Activated CD8-positive, alpha-beta memory T cell treated with anti-CD3 and anti-CD28 coated beads, Interleukin-2, amount 50 U/mL, for 24 hours (primary cell): Measurements from ENCODE around the gene COL20A1.
A peak's percentile ranks its signal among the peaks of the same experiment; 100 is the strongest.

Experiments used
- DNase-seq: peaks from one replicate; pipeline ENCODE4 v3.0.0-alpha.2; 2020; ENCODE audit errors: extremely low read depth

The COL20A1 gene

GRCh38 chr20:63261060-63261794 is 31.8 kb upstream of the COL20A1 start:
- no peak for DNase-seq

DNA sequence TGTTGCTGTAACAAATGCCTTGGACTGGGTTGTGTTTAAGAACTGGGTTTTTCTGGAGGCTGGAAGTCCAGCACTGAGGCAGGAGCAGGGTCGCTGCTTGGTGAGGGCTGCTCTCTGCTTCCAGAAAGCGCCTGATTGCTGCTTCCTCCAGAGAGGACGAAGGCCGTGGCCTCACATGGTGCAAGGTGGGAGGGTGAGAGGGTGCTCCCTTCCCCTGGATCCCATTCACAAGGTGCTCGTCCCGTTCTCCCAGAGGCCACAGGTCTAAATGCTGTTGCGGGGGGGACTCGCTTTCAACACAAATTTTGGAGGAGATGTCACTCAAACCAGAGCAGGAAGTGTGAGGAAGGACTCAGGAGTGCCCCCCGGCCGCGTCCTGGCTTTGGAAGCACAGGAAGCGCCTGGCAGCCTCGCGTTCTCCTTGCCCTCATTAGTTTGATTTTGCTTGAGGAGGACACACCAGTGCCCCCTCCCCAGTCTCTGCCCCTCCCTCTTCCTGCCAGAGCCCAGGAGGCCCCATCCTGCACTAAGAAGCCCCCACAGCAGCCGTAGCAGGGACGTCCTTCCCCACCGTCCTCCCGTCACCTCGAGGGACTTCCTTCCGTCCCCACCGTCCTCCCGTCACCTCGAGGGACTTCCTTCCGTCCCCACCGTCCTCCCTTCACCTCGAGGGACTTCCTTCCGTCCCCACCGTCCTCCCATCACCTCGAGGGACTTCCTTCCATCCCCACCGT is 31.0 kb upstream of the COL20A1 start:
- DNase-seq, result no peak

- no peak for DNase-seq
These were observed 30.1 kb upstream of the COL20A1 start for GRCh38 chr20:63262836-63263235.

DNA sequence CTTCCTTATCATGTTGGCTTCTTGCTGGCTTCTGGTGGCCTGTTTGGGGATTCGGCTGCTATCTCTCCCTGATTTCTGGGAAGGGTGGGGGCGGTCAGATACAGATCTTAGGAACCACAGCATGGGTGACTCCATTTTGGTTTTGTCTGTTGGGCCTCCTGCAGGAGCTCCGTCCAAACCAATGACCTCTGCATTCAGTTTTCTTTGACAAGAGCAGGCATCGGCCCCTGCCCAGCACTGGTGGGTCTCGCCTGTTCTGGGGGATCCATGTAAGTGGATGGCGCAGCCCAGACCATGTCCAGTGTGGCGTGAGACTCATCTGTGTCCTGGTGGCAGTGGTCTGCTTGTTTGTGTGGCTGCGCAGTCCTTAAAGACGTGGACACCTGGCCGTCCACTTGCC is 29.0 kb upstream of the COL20A1 start:
- no peak for DNase-seq

- no peak for DNase-seq
These were observed 28.5 kb upstream of the COL20A1 start for GRCh38 chr20:63264519-63264918.

GRCh38 chr20:63265891-63266515 is 27.0 kb upstream of the COL20A1 start:
- DNase-seq, result no peak

DNA sequence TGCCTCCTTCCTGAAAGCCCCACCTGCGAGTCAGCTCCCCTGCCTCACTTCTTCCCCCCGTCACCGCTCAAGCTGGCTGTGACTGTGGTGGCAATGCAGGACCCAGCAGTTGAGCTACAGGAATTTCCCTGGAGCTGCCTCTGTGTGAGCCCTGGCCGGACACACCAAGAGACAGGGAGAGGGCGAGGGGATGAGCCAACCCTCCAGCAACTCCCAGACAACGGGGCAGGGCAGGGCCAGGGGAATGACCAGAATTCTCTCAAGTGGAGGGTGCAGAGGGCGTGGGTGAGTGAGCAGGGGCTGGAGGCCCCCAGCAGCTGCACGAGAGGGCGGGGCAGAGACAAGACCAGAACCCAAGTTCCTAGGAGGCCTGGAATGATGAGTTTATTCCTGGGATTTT is 25.3 kb upstream of the COL20A1 start:
- no peak for DNase-seq

GRCh38 chr20:63268256-63268655 is 24.7 kb upstream of the COL20A1 start:
- no peak for DNase-seq

GRCh38 chr20:63268671-63269439 is 24.1 kb upstream of the COL20A1 start:
- DNase-seq, result no peak

GRCh38 chr20:63269724-63270123 is 23.3 kb upstream of the COL20A1 start:
- no peak for DNase-seq

DNA sequence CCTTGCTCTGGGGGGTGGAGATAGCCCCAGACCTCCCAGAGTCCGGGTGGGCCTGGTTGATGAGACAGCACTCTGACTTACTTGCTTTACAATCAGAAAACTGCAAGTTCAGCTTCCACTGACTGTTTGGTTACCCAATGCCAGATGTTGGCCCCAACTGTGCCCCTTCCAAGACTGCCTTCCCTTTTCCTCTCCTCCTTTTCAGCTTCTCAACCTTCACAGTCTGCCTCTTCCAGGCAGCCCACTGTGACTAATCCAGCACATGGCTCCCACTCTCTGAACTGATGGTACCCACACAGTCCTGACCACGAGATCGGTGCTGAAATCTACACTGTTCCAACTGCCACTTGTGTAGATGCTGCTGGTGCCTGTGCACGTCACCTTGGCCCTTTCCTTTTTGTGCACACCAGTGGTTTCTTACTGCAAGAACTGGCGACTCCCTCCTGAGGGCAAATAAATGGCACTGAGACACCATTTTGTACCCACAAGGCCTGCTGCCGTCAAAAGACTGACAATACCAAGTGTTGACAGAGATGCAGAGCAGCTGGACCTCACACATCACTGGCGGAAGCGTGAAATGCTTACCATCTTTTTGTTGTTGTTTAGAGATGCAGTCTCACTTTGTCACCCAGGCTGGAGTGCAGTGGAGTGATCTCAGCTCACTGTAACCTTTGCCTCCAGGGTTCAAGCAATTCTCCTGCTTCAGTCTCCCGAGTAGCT is 22.2 kb upstream of the COL20A1 start:
- DNase-seq, result no peak

- DNase-seq, result peak; percentile 74
These were observed 20.6 kb upstream of the COL20A1 start, which contains the start of gene ARFGAP1 for GRCh38 chr20:63272105-63273058. TSS of gene ARFGAP1 (plus strand) at chr20:63272813. CDS start at chr20:63275581, 2,768 bp downstream.

GRCh38 chr20:63273059-63273579 is 19.9 kb upstream of the COL20A1 start:
- no peak for DNase-seq

DNA sequence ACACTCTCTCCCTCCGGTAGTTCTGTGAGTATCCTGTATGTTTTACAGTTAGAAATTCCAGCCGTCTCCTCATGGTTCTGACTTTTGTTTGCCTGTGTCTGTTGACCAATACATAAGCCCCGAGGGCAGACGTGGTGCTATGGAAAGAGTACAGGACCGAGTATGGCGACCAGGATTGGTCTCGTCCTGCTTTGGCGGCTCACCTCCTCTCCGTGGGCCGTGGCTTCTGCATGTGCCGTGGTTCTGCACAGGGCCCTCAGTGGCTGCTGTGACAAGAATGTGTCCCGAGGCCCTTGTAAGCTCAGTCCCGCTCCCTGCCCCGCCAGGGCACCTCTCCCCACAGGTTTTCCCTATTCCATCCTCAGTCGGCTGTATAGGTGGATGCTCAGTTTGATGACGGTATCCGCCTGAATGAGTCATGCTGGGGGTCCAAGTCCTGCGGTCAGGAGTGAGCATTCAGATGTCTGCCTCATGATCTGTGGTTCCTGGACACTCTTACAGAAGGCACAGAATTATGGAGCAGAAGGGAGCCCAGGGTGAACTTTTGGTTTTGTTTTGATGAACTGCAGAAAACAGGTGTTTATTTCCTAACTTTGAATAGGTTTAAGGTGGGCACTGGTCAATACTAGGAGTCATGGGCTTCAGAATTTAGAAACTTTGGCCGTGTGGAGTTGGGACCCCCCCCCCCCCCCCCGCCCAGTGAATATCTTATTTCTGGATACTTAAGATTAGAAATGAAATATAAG is 19.2 kb upstream of the COL20A1 start:
- no peak for DNase-seq

- no peak for DNase-seq
These were observed 18.4 kb upstream of the COL20A1 start for GRCh38 chr20:63274381-63275228.

DNA sequence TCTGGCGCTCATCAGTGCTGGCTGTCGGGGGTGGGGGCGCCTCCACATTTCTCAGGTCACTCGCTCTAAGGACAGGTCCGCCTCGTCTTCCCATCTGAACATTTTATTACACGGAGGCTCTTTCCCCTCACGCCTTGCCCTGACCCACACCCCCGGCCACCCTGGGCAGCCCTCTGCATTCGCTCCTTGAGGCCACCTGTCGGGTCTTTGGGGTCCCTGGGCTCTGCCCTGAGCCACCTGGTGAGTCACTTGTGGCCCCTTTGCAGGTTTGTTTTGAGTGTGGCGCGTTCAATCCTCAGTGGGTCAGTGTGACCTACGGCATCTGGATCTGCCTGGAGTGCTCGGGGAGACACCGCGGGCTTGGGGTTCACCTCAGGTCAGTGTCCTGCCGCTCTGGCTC is 17.2 kb upstream of the COL20A1 start:
- no peak for DNase-seq

DNA sequence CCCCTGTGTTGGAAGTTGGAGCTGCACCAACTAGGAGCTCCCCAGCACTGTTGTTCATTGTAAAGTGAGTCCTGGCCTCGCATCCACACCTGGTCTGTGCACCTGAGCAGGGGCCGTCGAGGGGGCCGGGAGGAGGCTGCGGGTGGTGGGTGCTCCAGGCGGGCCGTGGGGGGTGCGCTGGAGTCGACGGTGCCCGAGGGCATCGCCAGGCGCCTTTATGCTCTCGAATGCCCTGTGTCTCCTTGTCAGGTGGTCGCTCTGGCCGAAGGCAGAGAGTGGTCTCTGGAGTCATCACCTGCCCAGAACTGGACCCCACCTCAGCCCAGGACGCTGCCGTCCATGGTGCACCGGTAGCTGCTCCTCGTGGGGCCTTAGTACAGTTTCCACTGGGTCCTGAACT is 16.0 kb upstream of the COL20A1 start:
- no peak for DNase-seq
